IMR-90 (cell line): ENCODE results near the gene ATG2A. TPM values are rescaled to one million over a fixed set of nuclear protein-coding genes. Genes with fewer than 3 reads are reported as not detected.

Experiments
- BHLHE40 ChIP-seq: fragments of 150-350 bp; IDR thresholded peaks from 2 replicates; pipeline ENCODE4 v1.6.1; 2016; ENCODE audit warnings: mild to moderate bottlenecking, low read depth, low read length
- CEBPB ChIP-seq: IDR thresholded peaks from 2 replicates; pipeline ENCODE4 v1.6.1; 2012; ENCODE audit warnings: low read depth, low read length, improper control_type of control experiment
- polyA plus RNA-seq, 3 experiments: library from polyadenylated mRNA; depleted of rRNA; stranded (reverse); fragments of >200 nt; gene quantifications; 2 replicates each; pipeline ENCODE4 v1.2.3, GENCODE V29; 2012; ENCODE audit warnings: low replicate concordance in 1 of 3
- total RNA-seq: library from RNA; depleted of rRNA; stranded (reverse); fragments of >200 nt; gene quantifications from 2 replicates; pipeline ENCODE4 v1.2.3, GENCODE V29; 2012
- TF ChIP-seq, protein P1 (sequence below): fragments of 150-350 bp; IDR thresholded peaks from 2 replicates; pipeline ENCODE4 v1.6.1; 2016; ENCODE audit warnings: low read depth, mild to moderate bottlenecking, low read length, moderate library complexity, borderline replicate concordance

ATG2A gene
- total and polyA plus RNA-seq, 2 of the 4 experiments (the other 2 are of a cell fraction) = 3.2 to 10.5 TPM

DNA sequence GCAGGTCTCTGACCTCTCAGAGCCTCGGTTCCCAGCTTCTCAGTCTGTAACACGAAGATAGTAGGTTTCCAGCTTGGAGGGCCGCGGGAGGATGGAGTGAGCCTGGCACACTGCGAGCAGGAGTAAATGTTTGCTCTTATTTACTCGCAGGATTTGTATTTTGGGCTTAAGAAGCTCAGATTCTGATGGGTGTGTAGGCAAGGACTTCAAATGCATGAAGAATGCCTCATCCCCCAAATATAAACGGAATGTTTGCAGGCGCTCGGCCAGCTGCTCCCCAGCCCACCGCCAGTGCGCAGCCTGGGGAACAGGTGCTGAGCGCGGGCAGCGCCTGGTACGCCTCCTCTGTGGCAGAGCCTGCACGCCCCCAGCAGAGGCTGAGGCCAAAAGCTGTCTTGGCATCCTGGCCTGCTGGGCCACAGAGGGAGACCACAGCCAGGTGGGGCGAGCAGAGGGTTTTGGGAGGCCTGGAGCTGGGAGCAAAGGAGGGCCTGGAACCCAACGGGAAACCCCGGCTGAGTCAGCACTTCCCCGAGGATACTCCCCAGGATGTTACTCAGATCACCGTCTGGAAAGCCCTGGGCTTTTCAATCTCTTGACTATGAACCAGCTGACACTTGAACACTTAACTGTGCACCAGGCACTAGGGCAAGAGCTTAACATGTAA is 48.0 kb downstream of the ATG2A start (continued):
- TF ChIP-seq, protein P1, sequence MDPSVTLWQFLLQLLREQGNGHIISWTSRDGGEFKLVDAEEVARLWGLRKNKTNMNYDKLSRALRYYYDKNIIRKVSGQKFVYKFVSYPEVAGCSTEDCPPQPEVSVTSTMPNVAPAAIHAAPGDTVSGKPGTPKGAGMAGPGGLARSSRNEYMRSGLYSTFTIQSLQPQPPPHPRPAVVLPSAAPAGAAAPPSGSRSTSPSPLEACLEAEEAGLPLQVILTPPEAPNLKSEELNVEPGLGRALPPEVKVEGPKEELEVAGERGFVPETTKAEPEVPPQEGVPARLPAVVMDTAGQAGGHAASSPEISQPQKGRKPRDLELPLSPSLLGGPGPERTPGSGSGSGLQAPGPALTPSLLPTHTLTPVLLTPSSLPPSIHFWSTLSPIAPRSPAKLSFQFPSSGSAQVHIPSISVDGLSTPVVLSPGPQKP = no peak
- no peak for TF ChIP-seq CEBPB
- 0 out of 2 replicates have a peak, but pooled peaks have one; percentile 33 for TF ChIP-seq BHLHE40
